Measurements from ENCODE around the gene CTSW.

CTSW gene

GRCh38 chr11:65882120-65883057, 2.8 kb downstream of the CTSW start:
- no peak for DNase-seq
- TF ChIP-seq POLR2A (IDR thresholded peaks at IDR 0.05; ENCODE audit: low read length) (no peak), GATA1 (IDR thresholded peaks at IDR 0.05; ENCODE audit: low read depth, low read length) (no peak)

DNA sequence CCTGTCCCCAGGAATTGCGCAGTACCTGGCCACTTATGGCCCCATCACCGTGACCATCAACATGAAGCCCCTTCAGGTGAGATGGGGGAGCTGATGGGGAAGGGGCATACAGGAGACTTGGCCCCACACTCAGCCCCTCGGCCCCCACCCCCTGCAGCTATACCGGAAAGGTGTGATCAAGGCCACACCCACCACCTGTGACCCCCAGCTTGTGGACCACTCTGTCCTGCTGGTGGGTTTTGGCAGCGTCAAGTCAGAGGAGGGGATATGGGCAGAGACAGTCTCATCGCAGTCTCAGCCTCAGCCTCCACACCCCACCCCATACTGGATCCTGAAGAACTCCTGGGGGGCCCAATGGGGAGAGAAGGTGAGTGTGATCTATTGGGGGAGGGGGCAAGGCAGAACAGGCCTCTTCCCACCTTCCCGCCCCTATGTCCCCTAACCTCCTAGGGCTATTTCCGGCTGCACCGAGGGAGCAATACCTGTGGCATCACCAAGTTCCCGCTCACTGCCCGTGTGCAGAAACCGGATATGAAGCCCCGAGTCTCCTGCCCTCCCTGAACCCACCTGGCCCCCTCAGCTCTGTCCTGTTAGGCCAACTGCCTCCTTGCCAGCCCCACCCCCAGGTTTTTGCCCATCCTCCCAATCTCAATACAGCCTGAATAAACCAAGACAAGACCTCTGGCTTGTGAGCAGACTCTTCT, 3.6 kb downstream of the CTSW start:
- TF ChIP-seq POLR2A (IDR thresholded peaks at IDR 0.05; ENCODE audit: low read length) = no peak
- TF ChIP-seq GATA1 (IDR thresholded peaks at IDR 0.05; ENCODE audit: low read depth, low read length) = no peak
- DNase-seq = no peak

DNA sequence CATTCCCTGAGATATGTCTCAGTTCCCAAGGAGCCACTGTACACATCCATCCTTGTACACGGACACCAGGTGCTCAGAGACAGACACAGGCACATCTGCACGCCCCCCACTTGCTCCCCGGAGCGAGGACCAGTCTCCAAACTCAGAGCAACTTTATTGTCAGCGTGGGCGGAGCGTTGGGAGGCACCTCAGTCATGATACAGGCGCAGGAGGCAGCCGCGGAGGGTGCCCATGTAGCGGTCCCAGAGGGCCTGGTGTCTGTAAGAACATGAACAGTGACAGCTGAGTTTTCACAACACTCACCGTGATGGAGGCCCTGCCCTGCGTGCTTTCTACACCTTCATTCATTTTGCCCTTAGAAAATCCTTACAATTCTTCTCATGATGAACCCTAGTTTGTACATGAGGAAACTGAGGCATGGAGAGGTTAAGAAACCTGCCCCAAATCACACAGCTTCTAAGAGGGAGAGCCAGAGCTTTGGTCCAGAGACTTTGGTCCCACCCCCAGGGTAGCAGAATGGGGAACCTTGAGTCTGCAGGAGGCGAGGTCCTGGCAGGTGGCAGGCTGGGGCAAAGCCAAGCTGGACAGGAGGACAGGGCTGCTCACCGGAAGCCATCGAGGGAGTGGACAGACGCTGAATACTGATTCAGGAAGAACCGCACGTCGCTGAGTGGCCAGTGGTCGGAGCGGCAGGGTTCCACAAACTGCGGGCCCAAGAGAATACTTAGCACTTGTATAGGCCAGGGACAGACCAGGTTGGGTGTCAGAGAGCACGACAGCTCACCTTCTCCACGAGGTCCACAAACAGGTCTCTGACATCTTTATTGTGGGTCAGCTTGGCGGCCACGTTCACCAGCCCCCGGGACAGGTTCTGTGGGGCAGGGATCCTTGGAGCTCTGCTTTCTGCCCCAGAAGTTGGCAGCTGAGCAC, 4.4 kb downstream of the CTSW start:
- no peak for DNase-seq
- TF ChIP-seq POLR2A (IDR thresholded peaks at IDR 0.05; ENCODE audit: low read length) (no peak), GATA1 (IDR thresholded peaks at IDR 0.05; ENCODE audit: low read depth, low read length) (no peak)

DNA sequence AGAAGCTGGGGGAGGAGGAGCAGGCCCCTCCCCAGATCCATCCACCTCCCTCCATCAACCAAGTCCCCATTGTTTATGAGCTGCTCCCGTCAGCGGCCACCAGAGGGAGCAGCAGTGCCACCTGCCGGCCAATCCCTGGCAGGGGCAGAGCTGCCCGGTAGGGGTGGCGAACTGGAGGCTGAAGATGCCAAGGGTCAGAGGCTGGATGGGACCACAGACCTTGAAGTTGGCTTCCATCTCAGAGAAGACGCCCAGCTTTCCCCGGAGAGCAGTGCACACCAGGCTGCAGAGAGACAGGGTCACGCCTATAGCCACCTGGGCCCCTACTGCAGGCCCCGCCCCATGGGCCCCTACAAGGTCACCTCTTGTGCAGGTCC, 5.1 kb downstream of the CTSW start:
- TF ChIP-seq POLR2A (IDR thresholded peaks at IDR 0.05; ENCODE audit: low read length) (no peak), GATA1 (IDR thresholded peaks at IDR 0.05; ENCODE audit: low read depth, low read length) (no peak)
- DNase-seq = peak; percentile 84 to 91

DNA sequence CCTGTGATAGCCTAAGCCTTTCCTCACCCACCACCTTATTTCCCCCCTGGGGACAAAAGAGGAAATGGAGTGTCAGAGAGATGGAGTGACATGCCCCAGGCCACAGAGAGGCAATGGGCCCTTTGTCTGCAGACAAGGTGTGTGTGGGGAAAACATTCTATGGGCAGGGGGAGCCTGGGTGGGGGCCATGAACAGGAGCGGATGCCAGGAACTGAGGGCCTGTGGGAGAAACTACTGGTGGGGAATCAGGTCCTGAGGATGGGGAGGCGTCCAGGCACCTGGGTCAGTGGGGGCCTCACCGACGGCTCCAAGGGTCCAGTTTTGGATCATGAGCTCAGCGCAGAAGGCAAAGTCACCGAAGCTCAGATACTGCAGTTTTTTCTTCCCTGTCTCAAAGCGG, 5.6 kb downstream of the CTSW start:
- no peak for TF ChIP-seq GATA1 (IDR thresholded peaks at IDR 0.05; ENCODE audit: low read depth, low read length)
- no peak for TF ChIP-seq POLR2A (IDR thresholded peaks at IDR 0.05; ENCODE audit: low read length)
- no peak for DNase-seq

DNA sequence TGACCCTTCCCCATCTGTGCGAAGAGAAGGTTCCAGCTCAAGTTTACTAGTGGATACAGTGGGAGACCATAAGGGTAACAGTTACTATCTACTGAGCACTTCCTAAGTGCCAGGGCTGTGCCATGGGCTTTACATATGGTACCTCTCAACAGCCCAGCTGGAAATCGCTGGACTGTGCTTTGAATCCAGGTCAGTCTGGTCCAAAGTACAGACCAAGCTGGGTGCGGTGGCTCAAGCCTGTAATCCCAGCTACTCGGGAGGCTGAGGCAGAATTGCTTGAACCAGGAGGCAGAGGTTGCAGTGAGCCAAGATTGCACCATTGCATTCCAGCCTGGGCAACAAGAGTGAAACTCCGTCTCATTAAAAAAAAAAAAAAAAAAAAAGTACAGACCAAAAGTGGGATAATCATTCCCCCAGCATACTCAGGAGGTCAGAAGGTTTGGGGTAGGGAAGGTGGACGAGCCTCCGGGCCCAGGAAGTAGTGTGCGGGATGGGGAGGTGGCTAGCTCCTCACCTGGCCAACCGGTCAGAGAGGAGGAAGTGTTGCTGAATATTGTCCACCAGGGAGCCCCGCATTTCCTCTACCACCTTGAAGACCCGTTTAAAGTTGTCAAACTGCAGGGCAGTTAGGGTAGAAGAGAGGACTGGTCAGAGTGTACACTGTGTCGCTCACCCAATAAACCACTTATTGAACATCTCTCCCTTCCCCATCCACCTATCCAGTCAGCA, 6.3 kb downstream of the CTSW start:
- no peak for DNase-seq
- TF ChIP-seq POLR2A (IDR thresholded peaks at IDR 0.05; ENCODE audit: low read length) (no peak), GATA1 (IDR thresholded peaks at IDR 0.05; ENCODE audit: low read depth, low read length) (no peak)

- no peak for TF ChIP-seq GATA1 (IDR thresholded peaks at IDR 0.05; ENCODE audit: low read depth, low read length)
- TF ChIP-seq POLR2A (IDR thresholded peaks at IDR 0.05; ENCODE audit: low read length) = no peak
- DNase-seq = no peak
Measured at GRCh38 chr11:65886826-65887722, 7.4 kb downstream of the CTSW start.

- no peak for TF ChIP-seq POLR2A (IDR thresholded peaks at IDR 0.05; ENCODE audit: low read length)
- no peak for TF ChIP-seq GATA1 (IDR thresholded peaks at IDR 0.05; ENCODE audit: low read depth, low read length)
- no peak for DNase-seq
Measured at GRCh38 chr11:65887723-65888162, 8.1 kb downstream of the CTSW start.

GRCh38 chr11:65888163-65888814, 8.7 kb downstream of the CTSW start, which contains the start of gene FIBP:
TSS of gene FIBP (minus strand) at chr11:65888471. CDS start at chr11:65888418, 53 bp downstream.
- peak; percentile 98 to 99 for DNase-seq
- TF ChIP-seq GATA1 (IDR thresholded peaks at IDR 0.05; ENCODE audit: low read depth, low read length) = no peak
- peak; percentile 86 for TF ChIP-seq POLR2A (IDR thresholded peaks at IDR 0.05; ENCODE audit: low read length)

GRCh38 chr11:65890324-65891218, 10.9 kb downstream of the CTSW start, which contains the start of gene CCDC85B:
TSS of gene CCDC85B (plus strand) at chr11:65890673. CDS start at chr11:65890784, 111 bp downstream.
- DNase-seq = peak; percentile 97 to 99

More at GRCh38 chr11:65890324-65891218, 10.9 kb downstream of the CTSW start, which contains the start of gene CCDC85B:
- TF ChIP-seq POLR2A (IDR thresholded peaks at IDR 0.05; ENCODE audit: low read length) (peak; percentile 96), GATA1 (IDR thresholded peaks at IDR 0.05; ENCODE audit: low read depth, low read length) (no peak)

Data from erythroblast (primary cell).